COR-L47 (cell line): Measurements from ENCODE around the gene HMG20A.
A peak's percentile ranks its signal among the peaks of the same experiment; 100 is the strongest.
"Not testable (repeated sequence)": the region's sequence is repeated elsewhere in the genome, so short reads cannot be mapped to it uniquely, and the experiment has no call there.

Experiments used
- DNase-seq: peaks from one replicate; lab custom pipeline; 2025; lab: John Stamatoyannopoulos, UW

The HMG20A gene

GRCh38 chr15:77420610-77421369 lies at the start of gene HMG20A:
TSS of gene HMG20A (plus strand) at chr15:77420888. CDS start at chr15:77458408, 37,520 bp downstream.
- DNase-seq: peak; percentile 82

GRCh38 chr15:77371850-77372563 lies 48.7 kb upstream of the HMG20A start:
- DNase-seq: no peak

GRCh38 chr15:77373441-77373840 lies 47.2 kb upstream of the HMG20A start:
- no peak for DNase-seq

GRCh38 chr15:77375133-77375532 lies 45.6 kb upstream of the HMG20A start:
- DNase-seq: no peak

GRCh38 chr15:77376770-77377169 lies 43.9 kb upstream of the HMG20A start:
- DNase-seq: no peak

GRCh38 chr15:77380033-77380432 lies 40.7 kb upstream of the HMG20A start:
- no peak for DNase-seq

- no peak for DNase-seq
These were observed 36.6 kb upstream of the HMG20A start for GRCh38 chr15:77384086-77384485.

GRCh38 chr15:77384589-77385359 lies 35.9 kb upstream of the HMG20A start:
- no peak for DNase-seq

- DNase-seq: no peak
These were observed 34.1 kb upstream of the HMG20A start for GRCh38 chr15:77386626-77387025.

- DNase-seq: no peak
These were observed 33.2 kb upstream of the HMG20A start for GRCh38 chr15:77387365-77388105.

- no peak for DNase-seq
These were observed 29.2 kb upstream of the HMG20A start for GRCh38 chr15:77391372-77391951.

GRCh38 chr15:77392762-77393470 lies 27.8 kb upstream of the HMG20A start:
- no peak for DNase-seq

GRCh38 chr15:77393471-77393840 lies 27.2 kb upstream of the HMG20A start:
- no peak for DNase-seq

GRCh38 chr15:77395013-77395774 lies 25.5 kb upstream of the HMG20A start:
- DNase-seq: no peak

GRCh38 chr15:77396692-77397091 lies 24.0 kb upstream of the HMG20A start:
- DNase-seq: no peak

- no peak for DNase-seq
These were observed 21.8 kb upstream of the HMG20A start for GRCh38 chr15:77398927-77399326.

GRCh38 chr15:77400258-77400657 lies 20.4 kb upstream of the HMG20A start:
- no peak for DNase-seq

- no peak for DNase-seq
These were observed 17.8 kb upstream of the HMG20A start for GRCh38 chr15:77402740-77403379.

- DNase-seq: not testable (repeated sequence)
These were observed 14.4 kb upstream of the HMG20A start for GRCh38 chr15:77406173-77406759.
